ENCODE data around the gene ACAP3.

ACAP3 gene

GRCh38 chr1:1307923-1308755, at the start of gene ACAP3, which contains the start of gene PUSL1:
Gene ACAP3 (minus strand): TSS chr1:1307930. CDS start chr1:1307815, 115 bp downstream.
Gene PUSL1 (plus strand): TSS chr1:1308597. CDS start chr1:1308644, 47 bp downstream.
- DNase-seq (ENCODE audit: low read depth) = peak; percentile 73

GRCh38 chr1:1356796-1357401, 49.2 kb upstream of the ACAP3 start:
- DNase-seq (ENCODE audit: low read depth) = no peak

- no peak for DNase-seq (ENCODE audit: low read depth)
These were observed 48.6 kb upstream of the ACAP3 start for GRCh38 chr1:1356166-1356795.

- no peak for DNase-seq (ENCODE audit: low read depth)
These were observed 47.7 kb upstream of the ACAP3 start for GRCh38 chr1:1355416-1355815.

- no peak for DNase-seq (ENCODE audit: low read depth)
These were observed 46.8 kb upstream of the ACAP3 start for GRCh38 chr1:1354271-1355247.

- no peak for DNase-seq (ENCODE audit: low read depth)
These were observed 45.8 kb upstream of the ACAP3 start for GRCh38 chr1:1353389-1354151.

GRCh38 chr1:1352786-1353388, 45.2 kb upstream of the ACAP3 start:
- DNase-seq (ENCODE audit: low read depth) = no peak

- DNase-seq (ENCODE audit: low read depth) = no peak
These were observed 44.0 kb upstream of the ACAP3 start for GRCh38 chr1:1351511-1352427.

- peak; percentile 54 for DNase-seq (ENCODE audit: low read depth)
These were observed 41.7 kb upstream of the ACAP3 start, which contains the start of gene DVL1 for GRCh38 chr1:1349256-1350012. Gene DVL1 (minus strand): TSS chr1:1349418. CDS start chr1:1349065, 353 bp downstream.

- no peak for DNase-seq (ENCODE audit: low read depth)
These were observed 40.9 kb upstream of the ACAP3 start for GRCh38 chr1:1348420-1349255.

GRCh38 chr1:1347663-1348419, 40.1 kb upstream of the ACAP3 start:
- no peak for DNase-seq (ENCODE audit: low read depth)

GRCh38 chr1:1347026-1347595, 39.4 kb upstream of the ACAP3 start:
- no peak for DNase-seq (ENCODE audit: low read depth)

- no peak for DNase-seq (ENCODE audit: low read depth)
These were observed 38.8 kb upstream of the ACAP3 start for GRCh38 chr1:1346501-1346890.

- DNase-seq (ENCODE audit: low read depth) = no peak
These were observed 38.2 kb upstream of the ACAP3 start for GRCh38 chr1:1345860-1346500.

- DNase-seq (ENCODE audit: low read depth) = no peak
These were observed 37.7 kb upstream of the ACAP3 start for GRCh38 chr1:1345384-1345783.
